Measurements from ENCODE around the gene HDAC1. TPM values are rescaled to one million over a fixed set of nuclear protein-coding genes. Genes with fewer than 3 reads are reported as not detected.
A peak's percentile ranks its signal among the peaks of the same experiment; 100 is the strongest.

HDAC1 gene
- total RNA-seq, 3 donors from 2014 or later: 168 to 177 (median 173) TPM

- ATAC-seq (no peak), DNase-seq (no peak)
- Mint-ChIP-seq H3K36me3 (ENCODE audit: insufficient read depth) (peaks cover 35% of the 10 kb centered on the region), H3K27me3 (ENCODE audit: low read depth) (no peaks in the 10 kb centered on the region), H3K4me1 (ENCODE audit: low read depth) (peaks cover 14% of the 10 kb centered on the region), H3K4me3 (no peak overlapping the region), H3K9me3 (no peaks in the 10 kb centered on the region)
Measured at GRCh38 chr1:32331549-32331948, 39.7 kb downstream of the HDAC1 start.

GRCh38 chr1:32332290-32333079 is 40.6 kb downstream of the HDAC1 start:
- H3K9me3 Mint-ChIP-seq: no peaks in the 10 kb centered on the region
- peaks cover 32% of the 10 kb centered on the region for H3K36me3 Mint-ChIP-seq (ENCODE audit: insufficient read depth)
- DNase-seq: no peak
- ATAC-seq: no peak
- peaks cover 23% of the 10 kb centered on the region for H3K4me1 Mint-ChIP-seq (ENCODE audit: low read depth)
- no peak overlapping the region for H3K4me3 Mint-ChIP-seq
- H3K27me3 Mint-ChIP-seq (ENCODE audit: low read depth): no peaks in the 10 kb centered on the region

GRCh38 chr1:32333251-32333963 is 41.5 kb downstream of the HDAC1 start:
- no peaks in the 10 kb centered on the region for H3K27me3 Mint-ChIP-seq (ENCODE audit: low read depth)
- H3K36me3 Mint-ChIP-seq (ENCODE audit: insufficient read depth): peaks cover 27% of the 10 kb centered on the region
- H3K4me1 Mint-ChIP-seq (ENCODE audit: low read depth): peaks cover 30% of the 10 kb centered on the region
- DNase-seq (no peak), ATAC-seq (no peak)
- peak overlapping the region; percentile 52 for H3K4me3 Mint-ChIP-seq
- no peaks in the 10 kb centered on the region for H3K9me3 Mint-ChIP-seq

GRCh38 chr1:32334274-32334861 is 42.5 kb downstream of the HDAC1 start:
- Mint-ChIP-seq H3K9me3 (no peaks in the 10 kb centered on the region), H3K36me3 (ENCODE audit: insufficient read depth) (peaks cover 25% of the 10 kb centered on the region), H3K4me3 (peak overlapping the region; percentile 86), H3K27me3 (ENCODE audit: low read depth) (no peaks in the 10 kb centered on the region), H3K4me1 (ENCODE audit: low read depth) (peaks cover 39% of the 10 kb centered on the region)
- no peak for DNase-seq
- ATAC-seq: no peak

- ATAC-seq: peak; percentile 38 to 51
- H3K9me3 Mint-ChIP-seq: no peaks in the 10 kb centered on the region
- H3K36me3 Mint-ChIP-seq (ENCODE audit: insufficient read depth): peaks cover 20% of the 10 kb centered on the region
- DNase-seq: peak; percentile 68
- H3K27me3 Mint-ChIP-seq (ENCODE audit: low read depth): no peaks in the 10 kb centered on the region
- peaks cover 45% of the 10 kb centered on the region for H3K4me1 Mint-ChIP-seq (ENCODE audit: low read depth)
- peak overlapping the region; percentile 86 for H3K4me3 Mint-ChIP-seq
Measured at GRCh38 chr1:32334864-32335534, 43.1 kb downstream of the HDAC1 start.

GRCh38 chr1:32335535-32335789 is 43.6 kb downstream of the HDAC1 start:
- H3K9me3 Mint-ChIP-seq: no peaks in the 10 kb centered on the region
- DNase-seq (no peak), ATAC-seq (peak; percentile 9 to 16)
- H3K4me1 Mint-ChIP-seq (ENCODE audit: low read depth): peaks cover 45% of the 10 kb centered on the region
- H3K36me3 Mint-ChIP-seq (ENCODE audit: insufficient read depth): peaks cover 19% of the 10 kb centered on the region
- peak overlapping the region; percentile 86 for H3K4me3 Mint-ChIP-seq
- no peaks in the 10 kb centered on the region for H3K27me3 Mint-ChIP-seq (ENCODE audit: low read depth)

GRCh38 chr1:32335790-32336590 is 44.1 kb downstream of the HDAC1 start, which contains the start of gene MARCKSL1:
TSS of gene MARCKSL1 (minus strand) at chr1:32336233. CDS start at chr1:32336033, 200 bp downstream.
- H3K9me3 Mint-ChIP-seq: no peaks in the 10 kb centered on the region
- H3K36me3 Mint-ChIP-seq (ENCODE audit: insufficient read depth): peaks cover 13% of the 10 kb centered on the region
- H3K4me1 Mint-ChIP-seq (ENCODE audit: low read depth): peaks cover 45% of the 10 kb centered on the region
- ATAC-seq (peak; percentile 63), DNase-seq (peak; percentile 88)
- H3K27me3 Mint-ChIP-seq (ENCODE audit: low read depth): no peaks in the 10 kb centered on the region
- H3K4me3 Mint-ChIP-seq: peak within 1 kb of the TSS; percentile 86

GRCh38 chr1:32336591-32336932 is 44.7 kb downstream of the HDAC1 start:
- Mint-ChIP-seq H3K4me3 (peak overlapping the region; percentile 24), H3K9me3 (no peaks in the 10 kb centered on the region)
- no peak for ATAC-seq

GRCh38 chr1:32336963-32337675 is 45.2 kb downstream of the HDAC1 start:
- ATAC-seq (peak; percentile 38 to 40), DNase-seq (peak; percentile 44)
- peak overlapping the region; percentile 24 for H3K4me3 Mint-ChIP-seq
- no peaks in the 10 kb centered on the region for H3K9me3 Mint-ChIP-seq
- H3K27me3 Mint-ChIP-seq (ENCODE audit: low read depth): no peaks in the 10 kb centered on the region
- peaks cover 4% of the 10 kb centered on the region for H3K36me3 Mint-ChIP-seq (ENCODE audit: insufficient read depth)
- H3K4me1 Mint-ChIP-seq (ENCODE audit: low read depth): peaks cover 47% of the 10 kb centered on the region

More at GRCh38 chr1:32336591-32336932, 44.7 kb downstream of the HDAC1 start:
- no peaks in the 10 kb centered on the region for H3K27me3 Mint-ChIP-seq (ENCODE audit: low read depth)
- DNase-seq: no peak
- peaks cover 46% of the 10 kb centered on the region for H3K4me1 Mint-ChIP-seq (ENCODE audit: low read depth)
- peaks cover 8% of the 10 kb centered on the region for H3K36me3 Mint-ChIP-seq (ENCODE audit: insufficient read depth)

- DNase-seq (no peak), ATAC-seq (no peak)
- Mint-ChIP-seq H3K9me3 (no peaks in the 10 kb centered on the region), H3K36me3 (ENCODE audit: insufficient read depth) (peaks cover 4% of the 10 kb centered on the region), H3K4me3 (peak overlapping the region; percentile 47), H3K4me1 (ENCODE audit: low read depth) (peaks cover 51% of the 10 kb centered on the region), H3K27me3 (ENCODE audit: low read depth) (no peaks in the 10 kb centered on the region)
Measured at GRCh38 chr1:32337855-32338636, 46.2 kb downstream of the HDAC1 start.

GRCh38 chr1:32338637-32339145 is 46.8 kb downstream of the HDAC1 start:
- no peaks in the 10 kb centered on the region for H3K9me3 Mint-ChIP-seq
- H3K27me3 Mint-ChIP-seq (ENCODE audit: low read depth): no peaks in the 10 kb centered on the region
- peak overlapping the region; percentile 1 for H3K4me3 Mint-ChIP-seq
- ATAC-seq: no peak
- H3K4me1 Mint-ChIP-seq (ENCODE audit: low read depth): peaks cover 51% of the 10 kb centered on the region
- DNase-seq: no peak
- H3K36me3 Mint-ChIP-seq (ENCODE audit: insufficient read depth): peaks cover under 1% of the 10 kb centered on the region

GRCh38 chr1:32339363-32339978 is 47.6 kb downstream of the HDAC1 start:
- DNase-seq (no peak), ATAC-seq (peak; percentile 68 to 71)
- peaks cover 46% of the 10 kb centered on the region for H3K4me1 Mint-ChIP-seq (ENCODE audit: low read depth)
- H3K4me3 Mint-ChIP-seq: no peak overlapping the region
- H3K9me3 Mint-ChIP-seq: no peaks in the 10 kb centered on the region
- no peaks in the 10 kb centered on the region for H3K36me3 Mint-ChIP-seq (ENCODE audit: insufficient read depth)
- H3K27me3 Mint-ChIP-seq (ENCODE audit: low read depth): no peaks in the 10 kb centered on the region

Data from activated T-cell treated with anti-CD3 and anti-CD28 coated beads, Interleukin-2, amount 50 U/mL, for 4 hours (primary cell).